Osteocyte (in vitro differentiated cells): ENCODE results near the gene ARL15. TPM values are rescaled to one million over a fixed set of nuclear protein-coding genes. Genes with fewer than 3 reads are reported as not detected.

Experiments
- DNase-seq: peaks from one replicate; pipeline ENCODE4 v3.0.0; 2021; ENCODE audit warnings: mixed read lengths; ENCODE audit not compliant: unreplicated experiment; ENCODE audit errors: extremely low spot score
- H3K27ac Mint-ChIP-seq: one replicate; pipeline ENCODE4 v1.8.0; 2021; ENCODE audit warnings: mild to moderate bottlenecking, mixed read lengths; ENCODE audit not compliant: unreplicated experiment
- H3K27me3 Mint-ChIP-seq: one replicate; pipeline ENCODE4 v1.8.0; 2021; ENCODE audit warnings: mixed read lengths; ENCODE audit not compliant: unreplicated experiment
- H3K36me3 Mint-ChIP-seq: one replicate; pipeline ENCODE4 v1.8.0; 2021; ENCODE audit warnings: mixed read lengths; ENCODE audit not compliant: unreplicated experiment
- H3K4me1 Mint-ChIP-seq: one replicate; pipeline ENCODE4 v1.8.0; 2021; ENCODE audit warnings: mixed read lengths; ENCODE audit not compliant: unreplicated experiment
- H3K4me3 Mint-ChIP-seq: one replicate; pipeline ENCODE4 v1.8.0; 2021; ENCODE audit warnings: mild to moderate bottlenecking, moderate library complexity, mixed read lengths; ENCODE audit not compliant: unreplicated experiment
- H3K9me3 Mint-ChIP-seq: one replicate; pipeline ENCODE4 v1.8.0; 2021; ENCODE audit warnings: mixed read lengths; ENCODE audit not compliant: unreplicated experiment
- CTCF ChIP-seq: fragments of 200-600 bp; sonication (generic); IDR thresholded peaks from 2 replicates; pipeline ENCODE4 v1.5.0; 2021; ENCODE audit warnings: antibody characterized with exemption, mild to moderate bottlenecking, moderate library complexity
- total RNA-seq: library from RNA; stranded (reverse); gene quantifications from 2 replicates; pipeline ENCODE4 v1.2.1, GENCODE V29; 2021

Gene ARL15
- total RNA-seq, 1 donor from 2014 or later = 16.6 TPM

GRCh38 chr5:54234304-54234933 is 76.0 kb downstream of the ARL15 start:
- Mint-ChIP-seq H3K36me3 (no peaks in the 10 kb centered on the region), H3K4me1 (peaks cover 3% of the 10 kb centered on the region), H3K27me3 (peaks cover 2% of the 10 kb centered on the region), H3K27ac (no peak overlapping the region), H3K9me3 (no peaks in the 10 kb centered on the region), H3K4me3 (peak overlapping the region; percentile 8)
- DNase-seq = no peak
- peak; percentile 72 for TF ChIP-seq CTCF

- no peak overlapping the region for H3K27ac Mint-ChIP-seq
- H3K36me3 Mint-ChIP-seq = no peaks in the 10 kb centered on the region
- TF ChIP-seq CTCF = no peak
- H3K4me3 Mint-ChIP-seq = no peak overlapping the region
- H3K4me1 Mint-ChIP-seq = peaks cover 6% of the 10 kb centered on the region
- no peaks in the 10 kb centered on the region for H3K9me3 Mint-ChIP-seq
- H3K27me3 Mint-ChIP-seq = peaks cover 2% of the 10 kb centered on the region
- no peak for DNase-seq
These were observed 79.3 kb downstream of the ARL15 start for GRCh38 chr5:54230936-54231685.

GRCh38 chr5:54229041-54229780 is 81.2 kb downstream of the ARL15 start:
- Mint-ChIP-seq H3K27ac (no peak overlapping the region), H3K4me3 (no peak overlapping the region), H3K36me3 (no peaks in the 10 kb centered on the region), H3K4me1 (peaks cover 3% of the 10 kb centered on the region), H3K9me3 (no peaks in the 10 kb centered on the region), H3K27me3 (peaks cover 2% of the 10 kb centered on the region)
- TF ChIP-seq CTCF = peak; percentile 92
- peak; percentile 88 for DNase-seq

GRCh38 chr5:54227759-54228158 is 82.6 kb downstream of the ARL15 start:
- H3K9me3 Mint-ChIP-seq = no peaks in the 10 kb centered on the region
- no peak overlapping the region for H3K27ac Mint-ChIP-seq
- no peaks in the 10 kb centered on the region for H3K36me3 Mint-ChIP-seq
- no peak for DNase-seq
- H3K4me3 Mint-ChIP-seq = no peak overlapping the region
- no peak for TF ChIP-seq CTCF
- peaks cover 2% of the 10 kb centered on the region for H3K27me3 Mint-ChIP-seq
- peaks cover 3% of the 10 kb centered on the region for H3K4me1 Mint-ChIP-seq

- Mint-ChIP-seq H3K27ac (no peak overlapping the region), H3K4me3 (no peak overlapping the region)
These were observed 83.3 kb downstream of the ARL15 start for GRCh38 chr5:54227109-54227508.

More at GRCh38 chr5:54227109-54227508, 83.3 kb downstream of the ARL15 start:
- TF ChIP-seq CTCF = no peak
- peaks cover 3% of the 10 kb centered on the region for H3K4me1 Mint-ChIP-seq
- no peaks in the 10 kb centered on the region for H3K9me3 Mint-ChIP-seq
- no peaks in the 10 kb centered on the region for H3K36me3 Mint-ChIP-seq
- DNase-seq = no peak
- H3K27me3 Mint-ChIP-seq = peaks cover 2% of the 10 kb centered on the region
